Measurements from ENCODE around the gene WWOX.

- TF ChIP-seq, protein P1, sequence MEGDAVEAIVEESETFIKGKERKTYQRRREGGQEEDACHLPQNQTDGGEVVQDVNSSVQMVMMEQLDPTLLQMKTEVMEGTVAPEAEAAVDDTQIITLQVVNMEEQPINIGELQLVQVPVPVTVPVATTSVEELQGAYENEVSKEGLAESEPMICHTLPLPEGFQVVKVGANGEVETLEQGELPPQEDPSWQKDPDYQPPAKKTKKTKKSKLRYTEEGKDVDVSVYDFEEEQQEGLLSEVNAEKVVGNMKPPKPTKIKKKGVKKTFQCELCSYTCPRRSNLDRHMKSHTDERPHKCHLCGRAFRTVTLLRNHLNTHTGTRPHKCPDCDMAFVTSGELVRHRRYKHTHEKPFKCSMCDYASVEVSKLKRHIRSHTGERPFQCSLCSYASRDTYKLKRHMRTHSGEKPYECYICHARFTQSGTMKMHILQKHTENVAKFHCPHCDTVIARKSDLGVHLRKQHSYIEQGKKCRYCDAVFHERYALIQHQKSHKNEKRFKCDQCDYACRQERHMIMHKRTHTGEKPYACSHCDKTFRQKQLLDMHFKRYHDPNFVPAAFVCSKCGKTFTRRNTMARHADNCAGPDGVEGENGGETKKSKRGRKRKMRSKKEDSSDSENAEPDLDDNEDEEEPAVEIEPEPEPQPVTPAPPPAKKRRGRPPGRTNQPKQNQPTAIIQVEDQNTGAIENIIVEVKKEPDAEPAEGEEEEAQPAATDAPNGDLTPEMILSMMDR (IDR thresholded peaks at IDR 0.05): no peak
- TF ChIP-seq POLR2A (IDR thresholded peaks at IDR 0.05): no peak
Measured at GRCh38 chr16:78446992-78447563, 347.6 kb downstream of the WWOX start.

Data from thyroid gland (tissue), 4 donors.